Measurements from ENCODE around the gene VPS26B.

The VPS26B gene

GRCh38 chr11:134243913-134244312 is 19.4 kb downstream of the VPS26B start:
- no peak for TF ChIP-seq GABPA (IDR thresholded peaks at IDR 0.05; ENCODE audit: low read depth)
- TF ChIP-seq CTCF (IDR thresholded peaks at IDR 0.05; ENCODE audit: insufficient read depth, low read length) = no peak
- TF ChIP-seq SPI1 (IDR thresholded peaks at IDR 0.05; ENCODE audit: borderline replicate concordance, low read depth) = no peak
- TF ChIP-seq POLR2AphosphoS5 (IDR thresholded peaks at IDR 0.05; ENCODE audit: low read depth) = no peak
- no peak for TF ChIP-seq REST (IDR thresholded peaks at IDR 0.05; ENCODE audit: insufficient replicate concordance, low read depth)
- Histone ChIP-seq H3K27me3 (ENCODE audit: insufficient read depth, poor library complexity, severe bottlenecking) (no peaks in the 10 kb centered on the region), H3K27ac (replicated peaks) (no peak overlapping the region), H3K4me3 (replicated peaks; ENCODE audit: insufficient read depth, low read length) (no peak overlapping the region)
- DNase-seq (ENCODE audit: low read depth in 1 of 2, low spot score in 1 of 2) = no peak

- DNase-seq (ENCODE audit: low read depth in 1 of 2, low spot score in 1 of 2) = peak in 1 of 2 experiments; percentile 23
- H3K27me3 ChIP-seq (ENCODE audit: insufficient read depth, poor library complexity, severe bottlenecking) = no peaks in the 10 kb centered on the region
- TF ChIP-seq SPI1 (IDR thresholded peaks at IDR 0.05; ENCODE audit: borderline replicate concordance, low read depth) = no peak
- no peak for TF ChIP-seq GABPA (IDR thresholded peaks at IDR 0.05; ENCODE audit: low read depth)
- TF ChIP-seq POLR2AphosphoS5 (IDR thresholded peaks at IDR 0.05; ENCODE audit: low read depth) = no peak
- TF ChIP-seq REST (IDR thresholded peaks at IDR 0.05; ENCODE audit: insufficient replicate concordance, low read depth) = no peak
- peak; percentile 44 for TF ChIP-seq CTCF (IDR thresholded peaks at IDR 0.05; ENCODE audit: insufficient read depth, low read length)
- no peak overlapping the region for H3K27ac ChIP-seq (replicated peaks)
- H3K4me3 ChIP-seq (replicated peaks; ENCODE audit: insufficient read depth, low read length) = no peak overlapping the region
Observed at GRCh38 chr11:134244593-134244992, 20.1 kb downstream of the VPS26B start.

GRCh38 chr11:134245434-134245833 is 21.0 kb downstream of the VPS26B start:
- no peak overlapping the region for H3K27ac ChIP-seq (replicated peaks)
- no peaks in the 10 kb centered on the region for H3K27me3 ChIP-seq (ENCODE audit: insufficient read depth, poor library complexity, severe bottlenecking)
- no peak overlapping the region for H3K4me3 ChIP-seq (replicated peaks; ENCODE audit: insufficient read depth, low read length)
- no peak for DNase-seq (ENCODE audit: low read depth in 1 of 2, low spot score in 1 of 2)
- TF ChIP-seq REST (IDR thresholded peaks at IDR 0.05; ENCODE audit: insufficient replicate concordance, low read depth) = no peak
- TF ChIP-seq GABPA (IDR thresholded peaks at IDR 0.05; ENCODE audit: low read depth) = no peak
- TF ChIP-seq CTCF (IDR thresholded peaks at IDR 0.05; ENCODE audit: insufficient read depth, low read length) = no peak
- no peak for TF ChIP-seq SPI1 (IDR thresholded peaks at IDR 0.05; ENCODE audit: borderline replicate concordance, low read depth)
- TF ChIP-seq POLR2AphosphoS5 (IDR thresholded peaks at IDR 0.05; ENCODE audit: low read depth) = no peak
